ENCODE data around the gene BDH1.
A peak's percentile ranks its signal among the peaks of the same experiment; 100 is the strongest.
"Not testable (repeated sequence)": the region's sequence is repeated elsewhere in the genome, so short reads cannot be mapped to it uniquely, and the experiment has no call there.

The BDH1 gene

GRCh38 chr3:197577366-197578074, 21.8 kb upstream of the BDH1 start:
- DNase-seq, result no peak

GRCh38 chr3:197576838-197577237, 21.1 kb upstream of the BDH1 start:
- DNase-seq, result no peak

- no peak for DNase-seq
Measured at GRCh38 chr3:197575362-197575761, 19.6 kb upstream of the BDH1 start.

- not testable (repeated sequence) for DNase-seq
Measured at GRCh38 chr3:197574396-197574991, 18.7 kb upstream of the BDH1 start.

GRCh38 chr3:197573048-197573767, 17.4 kb upstream of the BDH1 start:
- no peak for DNase-seq

- not testable (repeated sequence) for DNase-seq
Measured at GRCh38 chr3:197571880-197572172, 16.1 kb upstream of the BDH1 start.

- DNase-seq, result not testable (repeated sequence)
Measured at GRCh38 chr3:197571074-197571879, 15.5 kb upstream of the BDH1 start.

GRCh38 chr3:197569433-197569832, 13.7 kb upstream of the BDH1 start:
- DNase-seq, result not testable (repeated sequence)

GRCh38 chr3:197567904-197568681, 12.3 kb upstream of the BDH1 start:
- no peak for DNase-seq

- DNase-seq, result not testable (repeated sequence)
Measured at GRCh38 chr3:197566155-197566554, 10.4 kb upstream of the BDH1 start.

- no peak for DNase-seq
Measured at GRCh38 chr3:197564097-197564843, 8.5 kb upstream of the BDH1 start.

- DNase-seq, result no peak
Measured at GRCh38 chr3:197562398-197563251, 6.9 kb upstream of the BDH1 start.

GRCh38 chr3:197561926-197562325, 6.2 kb upstream of the BDH1 start:
- DNase-seq, result no peak

GRCh38 chr3:197559651-197560050, 3.9 kb upstream of the BDH1 start:
- DNase-seq, result no peak

GRCh38 chr3:197554562-197555280, 1.0 kb downstream of the BDH1 start:
- DNase-seq, result peak; percentile 96

GRCh38 chr3:197554196-197554561, 1.6 kb downstream of the BDH1 start:
- DNase-seq, result no peak

GRCh38 chr3:197552198-197552597, 3.6 kb downstream of the BDH1 start:
- DNase-seq, result no peak

GRCh38 chr3:197550489-197550888, 5.3 kb downstream of the BDH1 start:
- DNase-seq, result no peak

- DNase-seq, result no peak
Measured at GRCh38 chr3:197549261-197549885, 6.4 kb downstream of the BDH1 start.
